GM18499 (cell line): ENCODE results near the gene CEMIP.

ENCODE experiments used
- ATAC-seq: cut with Tn5 transposase; IDR thresholded peaks from one replicate; pipeline ENCODE4 v1.9.1; 2021; ENCODE audit warnings: moderate number of reproducible peaks; ENCODE audit not compliant: insufficient read depth, unreplicated experiment

The CEMIP gene

DNA sequence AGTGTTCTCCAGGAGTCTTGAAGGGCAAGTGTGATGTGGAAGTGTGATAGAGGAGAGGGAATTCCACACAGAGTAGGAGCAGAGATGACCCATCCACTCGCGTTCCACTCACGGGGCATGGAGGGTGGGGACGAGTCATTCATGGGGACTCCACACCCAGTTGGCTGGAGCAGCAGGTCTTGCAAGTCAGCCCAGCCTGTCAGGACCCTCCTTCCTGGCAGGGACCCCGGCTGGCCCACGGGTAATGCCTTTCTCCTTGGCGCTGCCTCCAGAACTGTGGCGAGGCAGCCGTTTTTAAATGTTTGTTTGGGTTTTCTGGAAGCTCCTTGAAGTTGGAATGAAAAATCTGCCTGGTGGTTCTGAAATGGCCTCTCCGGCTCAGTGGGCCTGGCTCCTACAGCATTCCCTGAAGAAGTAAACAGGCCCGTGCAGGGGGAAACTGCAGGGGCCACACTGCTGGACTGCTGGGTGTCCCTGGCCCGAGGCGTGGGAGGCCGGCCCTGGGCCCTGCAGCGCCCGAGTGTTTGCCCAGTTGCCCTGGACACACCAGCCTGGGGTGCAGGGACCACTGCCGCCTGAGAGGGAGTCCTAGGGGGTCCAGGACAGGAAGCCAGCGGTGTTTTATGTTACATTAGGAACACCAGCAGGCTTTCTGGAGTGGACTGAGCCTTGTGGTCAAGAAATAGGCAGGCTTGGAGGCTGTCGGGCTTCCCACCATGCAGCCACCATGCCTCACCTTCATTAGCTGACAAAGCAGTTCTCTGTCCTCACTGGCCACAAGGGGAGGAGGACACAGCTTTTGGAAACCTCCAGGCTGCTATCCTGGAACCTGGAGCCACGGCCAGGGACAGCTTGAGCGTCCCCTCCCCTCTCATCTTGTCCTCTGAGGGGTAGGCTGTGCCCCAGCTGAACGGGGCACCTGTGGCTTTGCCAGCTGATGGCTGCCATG is 61.3 kb downstream of the CEMIP start:
- no peak for ATAC-seq

DNA sequence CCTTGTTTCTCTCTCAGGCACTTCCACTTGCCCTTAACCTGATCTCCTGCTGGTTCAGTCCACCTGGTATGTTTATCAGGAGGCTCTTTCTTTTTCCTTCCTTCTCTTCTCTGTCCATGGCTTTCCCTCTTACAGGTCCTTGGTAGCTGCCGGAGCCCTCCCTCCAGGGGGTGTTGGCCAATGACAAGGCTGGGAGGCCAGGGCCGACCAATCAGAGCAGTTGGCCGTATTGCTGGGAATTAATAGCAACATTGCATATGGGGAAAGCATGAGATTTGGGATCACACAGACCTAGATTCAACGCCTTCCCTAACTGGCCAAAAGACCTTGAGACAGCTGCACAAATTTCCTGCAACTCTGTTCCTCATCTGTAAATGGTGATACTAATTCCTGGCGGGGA is 62.4 kb downstream of the CEMIP start:
- no peak for ATAC-seq

DNA sequence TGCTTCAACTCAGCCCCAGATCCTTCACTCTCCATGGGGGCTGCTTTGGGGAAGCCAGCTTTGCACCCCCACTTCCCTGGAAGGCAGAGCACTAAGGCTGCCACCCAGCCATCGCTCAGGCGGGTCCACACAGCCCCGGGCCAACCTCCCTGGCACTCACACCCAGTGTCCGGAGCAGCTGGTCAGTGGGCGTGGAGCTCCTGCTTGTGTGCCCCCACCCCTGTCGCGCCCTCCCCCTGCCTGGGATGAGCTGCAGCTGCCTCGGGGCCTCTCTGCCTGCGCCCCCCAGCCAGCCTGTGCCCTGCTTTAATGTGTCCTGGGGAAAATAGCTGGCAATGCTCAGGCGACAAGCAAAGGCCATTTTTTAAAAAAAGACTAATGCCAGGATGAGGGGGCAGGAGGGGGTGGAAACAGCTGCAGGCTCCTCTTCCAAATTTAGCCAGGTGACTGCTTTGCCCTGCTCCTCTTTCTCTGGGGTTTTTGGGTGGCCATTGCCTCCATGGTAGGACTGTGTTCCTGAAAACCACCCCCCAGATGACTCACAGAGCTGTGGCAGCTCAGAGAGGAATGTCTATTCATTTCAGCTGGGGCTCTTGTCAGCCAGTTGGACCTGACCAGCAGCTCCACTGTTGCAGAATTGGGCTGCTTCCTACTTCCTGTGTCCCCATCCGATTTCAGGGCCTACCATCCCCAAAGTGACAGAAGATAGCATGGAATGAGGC is 65.0 kb downstream of the CEMIP start:
- no peak for ATAC-seq

DNA sequence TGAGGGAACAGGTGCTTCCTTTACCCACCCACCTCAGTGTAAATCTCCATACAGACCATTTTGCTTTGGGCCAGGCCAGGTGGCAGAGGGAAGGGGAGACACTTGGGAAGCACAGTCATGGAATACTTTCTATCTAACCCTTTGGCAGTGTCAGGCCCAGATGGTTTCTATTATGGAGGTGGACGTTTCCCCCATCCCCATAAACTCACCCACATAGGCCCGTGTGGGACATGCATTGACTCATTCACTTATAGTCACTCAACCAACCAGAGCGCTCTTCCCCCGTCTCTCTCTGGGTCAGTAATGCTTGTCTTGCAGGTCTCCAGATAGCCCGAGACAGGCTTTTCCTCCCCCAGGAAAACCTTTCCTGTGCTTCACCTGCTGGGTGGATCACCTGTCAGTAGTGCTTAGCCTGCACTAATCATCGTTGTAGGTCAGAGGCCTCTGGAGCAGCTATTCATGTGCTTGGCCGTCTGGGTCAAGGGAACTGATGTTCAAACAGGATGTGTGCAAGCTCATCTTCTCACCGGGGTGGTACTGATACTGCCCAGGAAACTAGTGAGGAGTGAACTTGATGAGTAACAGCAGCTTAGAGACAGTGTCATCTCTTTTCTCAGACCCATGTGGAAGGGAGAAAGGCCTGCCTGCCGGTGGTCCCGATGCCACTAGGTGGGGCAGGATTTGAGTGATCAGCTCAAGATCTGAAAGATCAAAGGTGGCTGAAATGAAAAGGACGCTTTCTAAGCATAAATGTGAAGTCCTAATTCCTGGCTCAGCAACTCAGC is 67.1 kb downstream of the CEMIP start:
- no peak for ATAC-seq

DNA sequence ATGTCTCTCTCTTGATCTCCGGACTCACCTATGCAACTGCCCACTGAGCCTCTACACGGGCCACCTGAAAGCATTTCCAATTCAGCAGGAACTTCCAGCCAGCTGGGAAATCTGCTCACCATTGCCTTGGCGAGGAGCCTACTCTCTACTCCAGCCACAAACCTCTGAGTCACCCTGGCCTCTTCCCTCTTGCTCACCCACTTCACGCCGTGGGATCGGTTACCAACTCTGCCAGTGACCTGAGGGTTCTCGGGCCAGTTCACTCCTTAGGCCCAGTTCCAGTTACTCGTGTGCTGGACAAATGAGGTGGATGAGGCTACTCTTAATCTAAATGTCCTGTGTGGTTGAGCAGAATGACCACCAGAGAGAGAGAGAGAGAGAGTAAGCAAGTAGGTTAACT is 70.1 kb downstream of the CEMIP start:
- no peak for ATAC-seq

DNA sequence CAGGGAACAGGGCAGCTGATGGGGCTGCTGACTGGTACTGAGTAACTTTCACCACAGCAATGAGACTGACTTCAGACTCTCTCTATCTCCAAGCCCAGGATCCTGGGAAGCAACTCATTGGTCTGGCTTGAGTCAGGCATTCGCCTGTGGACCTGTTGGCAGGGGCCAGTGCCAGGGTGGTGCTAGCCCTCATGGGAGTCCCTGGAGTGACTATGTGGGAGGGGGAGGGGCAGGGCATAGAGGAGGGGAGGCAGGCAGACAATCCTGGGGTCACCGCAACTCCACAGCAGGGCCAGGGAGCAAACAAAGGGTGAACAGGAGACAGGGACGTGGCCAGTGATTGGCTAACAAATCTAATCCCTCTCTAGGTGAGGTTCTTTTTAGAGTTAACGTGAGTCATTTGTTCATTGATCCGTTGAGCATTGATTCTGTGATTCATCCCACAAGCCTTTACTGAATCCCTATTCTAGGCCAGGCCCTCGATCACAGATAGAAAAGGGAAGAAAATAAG is 71.8 kb downstream of the CEMIP start:
- no peak for ATAC-seq

DNA sequence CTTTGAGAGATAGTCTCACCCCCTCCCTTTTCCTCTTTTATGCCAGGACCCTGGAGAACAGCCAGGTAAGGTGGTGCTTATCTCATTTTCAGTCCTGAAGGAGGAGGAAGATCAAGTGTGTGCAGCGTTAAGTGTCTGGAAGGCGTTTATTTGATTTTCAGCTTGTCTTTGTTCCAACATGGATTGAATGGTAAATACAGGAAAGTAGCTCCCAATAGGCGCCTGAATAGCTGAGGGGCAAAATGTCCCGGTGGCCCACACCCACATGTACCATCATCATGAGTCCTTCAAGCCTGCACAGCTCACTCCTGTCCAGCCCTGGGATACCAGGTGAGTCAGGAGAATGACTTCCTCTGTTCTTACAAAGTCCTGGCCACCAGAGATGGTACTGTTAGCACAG is 73.5 kb downstream of the CEMIP start:
- no peak for ATAC-seq

DNA sequence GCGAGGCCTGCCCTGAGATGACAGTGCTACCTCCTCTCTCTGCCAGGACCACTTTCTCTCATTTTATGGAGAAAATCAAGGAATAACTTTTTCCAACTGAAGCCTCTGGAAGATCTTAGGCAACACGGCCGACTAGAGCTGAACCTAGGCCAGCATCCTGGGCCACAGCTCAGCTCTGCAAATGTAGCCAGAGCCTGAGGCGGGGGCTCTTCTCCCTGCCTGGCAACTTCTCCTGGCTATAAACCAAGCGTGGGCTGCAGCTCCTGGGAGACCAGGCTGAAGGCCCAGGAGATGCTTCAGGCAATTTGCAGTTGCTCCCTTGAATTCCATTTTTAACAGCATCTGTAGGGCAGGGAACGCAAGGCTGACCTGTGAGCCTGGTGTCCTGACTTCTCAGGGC is 74.9 kb downstream of the CEMIP start:
- ATAC-seq: no peak

DNA sequence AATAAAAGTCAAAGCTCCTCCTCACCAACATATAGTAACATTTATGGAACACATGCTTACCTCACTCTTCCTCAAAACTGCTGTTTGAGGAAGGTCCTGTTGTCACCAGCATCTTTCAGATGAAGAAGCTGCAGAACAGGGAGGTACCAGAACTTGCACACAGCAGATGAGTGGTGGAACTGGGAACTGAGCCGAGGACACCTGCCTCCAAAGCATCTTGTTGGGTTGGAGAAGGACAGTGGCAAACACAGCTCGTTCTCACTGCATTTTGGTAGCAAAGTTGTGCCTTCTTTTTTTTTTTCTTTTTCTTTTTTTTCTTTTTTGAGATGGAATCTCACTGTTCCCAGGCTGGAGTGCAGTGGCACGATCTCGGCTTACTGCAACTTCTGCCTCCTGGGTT is 76.0 kb downstream of the CEMIP start:
- ATAC-seq: no peak

DNA sequence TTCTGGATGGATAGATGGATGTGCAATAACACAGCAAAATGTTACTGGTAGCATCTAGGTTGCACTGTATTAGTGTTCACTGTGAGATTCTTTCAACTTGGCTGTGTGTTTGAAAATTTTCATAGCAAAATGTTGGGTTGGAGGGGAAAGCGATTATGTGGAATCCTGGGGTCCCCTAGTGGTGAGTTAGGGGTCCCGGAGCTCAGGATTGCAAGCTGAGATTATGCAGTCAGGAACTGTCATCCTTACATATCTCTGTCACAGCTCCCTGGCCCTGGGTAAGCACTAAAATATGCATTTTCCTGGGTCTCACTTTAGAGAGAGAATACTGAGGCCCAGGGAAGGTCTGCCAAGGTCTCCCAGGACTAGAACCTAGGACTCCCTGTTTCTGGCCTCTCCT is 77.2 kb downstream of the CEMIP start:
- ATAC-seq: no peak

DNA sequence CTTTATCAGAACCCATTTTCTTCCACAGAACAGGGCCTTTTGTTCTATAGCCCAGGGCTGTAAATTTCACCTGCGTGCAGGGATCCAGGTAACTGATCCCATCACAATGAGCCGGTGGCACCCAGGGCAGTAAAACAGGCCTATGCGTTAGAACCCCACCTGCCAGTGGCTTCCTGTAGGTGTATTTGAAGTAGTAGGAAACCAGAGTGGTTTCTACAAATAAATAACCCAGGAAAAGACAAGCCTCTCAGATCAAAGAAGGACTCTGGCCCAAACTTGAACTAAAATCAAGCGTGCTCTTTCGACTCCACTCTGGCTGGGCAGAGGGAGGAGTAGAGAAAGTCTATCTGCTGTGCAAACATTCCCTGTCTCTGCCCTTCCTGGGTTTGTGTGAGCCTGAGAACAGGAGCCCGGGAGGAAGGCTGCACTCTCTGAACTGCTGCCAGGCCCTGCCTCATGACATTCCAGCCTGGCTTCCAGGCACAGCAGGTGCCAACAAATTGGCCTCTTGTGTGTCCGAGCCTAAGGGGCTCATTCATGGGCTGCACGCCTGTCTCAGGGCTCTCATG is 77.7 kb downstream of the CEMIP start:
- ATAC-seq: no peak

DNA sequence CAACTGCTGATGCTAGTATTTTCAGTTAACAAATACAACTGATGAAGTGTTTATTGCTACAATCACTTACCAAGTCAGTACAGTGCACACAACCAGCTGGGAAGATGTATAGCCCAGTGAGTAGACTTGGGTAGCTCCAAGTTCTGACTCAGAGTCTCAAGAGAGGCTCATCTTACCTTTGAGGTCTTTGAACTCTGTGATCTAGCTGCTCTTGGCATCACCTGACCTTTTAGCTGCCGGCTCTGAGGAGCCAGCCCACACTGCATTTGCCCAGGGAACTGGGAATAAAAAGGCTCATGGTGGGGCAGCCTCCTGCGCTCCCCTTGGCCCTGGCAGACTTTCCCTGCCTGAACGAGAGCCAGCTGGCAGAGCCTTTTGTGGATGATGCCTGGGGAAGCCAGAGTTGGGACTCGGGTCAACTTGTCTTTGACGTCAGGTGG is 82.6 kb downstream of the CEMIP start:
- ATAC-seq: no peak

DNA sequence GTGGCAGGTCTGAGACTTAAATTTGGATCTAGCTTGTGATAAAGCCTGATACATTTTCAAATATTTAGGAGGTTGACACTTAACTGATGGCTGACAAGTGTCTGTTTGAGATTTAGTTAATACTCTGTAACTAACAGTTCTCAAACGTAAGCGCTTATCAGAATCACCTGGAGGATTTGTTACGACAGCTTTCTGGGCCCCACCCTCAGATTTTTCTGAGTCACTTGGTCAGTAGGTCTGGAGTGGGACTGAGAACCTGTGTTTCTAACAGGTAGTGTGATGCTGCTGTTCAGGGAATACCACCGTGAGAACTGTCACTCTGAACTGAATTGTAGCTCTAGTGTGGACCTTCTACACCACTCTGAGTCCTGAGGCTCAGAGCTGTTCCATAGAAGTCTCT is 85.5 kb downstream of the CEMIP start:
- ATAC-seq: no peak

DNA sequence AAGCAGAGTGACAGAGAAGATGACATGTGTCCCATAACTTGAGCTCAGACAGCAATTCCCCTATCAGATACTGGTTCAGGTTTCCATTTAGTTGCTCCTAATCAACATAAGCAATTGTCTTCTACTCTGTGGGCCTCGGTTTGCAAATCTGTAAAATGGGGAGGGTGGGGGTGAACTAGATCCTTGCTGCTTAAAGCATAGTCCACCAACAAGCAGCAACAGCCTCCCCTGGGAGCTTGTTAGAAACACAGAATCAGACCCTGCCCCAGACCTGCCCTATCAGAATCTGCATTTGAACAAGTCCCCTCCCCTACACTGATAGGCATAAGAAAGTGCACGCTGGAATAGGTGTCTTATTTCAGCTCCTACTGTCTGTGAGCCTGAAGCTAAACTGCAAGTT is 87.8 kb downstream of the CEMIP start:
- ATAC-seq: no peak

DNA sequence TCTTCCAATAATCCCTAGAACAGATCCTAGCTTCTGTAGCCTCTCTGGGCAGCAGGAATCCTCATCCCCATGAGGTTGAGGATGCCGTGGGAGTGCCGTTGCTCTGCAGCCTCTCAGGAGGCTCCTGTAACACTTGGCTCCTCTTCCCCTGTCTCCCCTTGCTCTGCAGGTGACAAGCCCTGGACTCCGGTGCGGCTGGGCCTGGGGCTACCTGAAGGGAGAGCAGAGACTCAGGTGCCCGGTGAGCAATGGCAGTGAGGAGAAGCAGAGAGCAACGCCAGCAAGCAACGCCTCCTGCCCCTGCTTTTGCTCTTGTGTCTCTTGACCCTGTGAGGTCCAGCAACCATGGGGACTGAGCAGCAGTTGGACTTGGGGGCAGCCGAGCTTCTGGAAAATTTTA is 91.2 kb downstream of the CEMIP start:
- ATAC-seq: no peak

DNA sequence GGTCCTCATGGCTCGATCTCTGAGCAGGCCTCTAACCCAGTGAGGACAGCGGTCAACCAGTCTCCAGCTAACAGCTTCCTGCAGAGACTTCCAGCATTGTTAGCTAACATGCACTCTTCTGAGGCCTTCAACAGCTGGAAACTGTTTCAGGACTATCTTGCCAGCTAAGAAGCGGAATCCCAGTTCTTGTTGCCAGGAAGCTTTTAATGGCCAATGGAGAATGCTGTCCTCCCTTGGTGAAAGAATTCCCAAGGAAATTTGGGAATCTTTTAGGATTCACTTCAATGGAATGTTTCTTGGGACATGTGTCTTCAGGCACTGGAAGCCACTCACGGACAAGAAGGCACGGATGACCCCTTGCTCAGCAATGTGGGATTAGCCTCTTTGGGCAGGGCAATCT is 91.7 kb downstream of the CEMIP start:
- ATAC-seq: no peak

DNA sequence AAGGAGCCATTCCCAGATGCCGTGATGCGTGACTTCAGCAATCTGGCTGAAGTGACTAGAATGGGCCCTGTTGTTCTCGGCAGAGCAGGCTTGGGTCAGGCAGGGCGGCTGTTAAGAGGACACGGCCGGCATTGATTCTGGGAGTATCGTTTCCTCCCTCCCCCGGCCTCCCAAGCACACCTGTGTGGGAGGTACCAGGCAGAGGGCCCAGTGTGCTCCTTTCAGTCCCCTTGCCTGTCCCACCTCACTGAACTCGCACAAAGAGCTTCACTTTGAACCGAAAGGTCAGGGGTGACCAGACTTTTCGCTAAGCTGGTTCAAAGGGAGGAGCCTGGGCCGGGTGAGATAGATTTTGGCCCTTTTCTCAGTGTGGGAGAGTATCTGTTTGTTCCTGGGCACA is 92.7 kb downstream of the CEMIP start:
- ATAC-seq: no peak

DNA sequence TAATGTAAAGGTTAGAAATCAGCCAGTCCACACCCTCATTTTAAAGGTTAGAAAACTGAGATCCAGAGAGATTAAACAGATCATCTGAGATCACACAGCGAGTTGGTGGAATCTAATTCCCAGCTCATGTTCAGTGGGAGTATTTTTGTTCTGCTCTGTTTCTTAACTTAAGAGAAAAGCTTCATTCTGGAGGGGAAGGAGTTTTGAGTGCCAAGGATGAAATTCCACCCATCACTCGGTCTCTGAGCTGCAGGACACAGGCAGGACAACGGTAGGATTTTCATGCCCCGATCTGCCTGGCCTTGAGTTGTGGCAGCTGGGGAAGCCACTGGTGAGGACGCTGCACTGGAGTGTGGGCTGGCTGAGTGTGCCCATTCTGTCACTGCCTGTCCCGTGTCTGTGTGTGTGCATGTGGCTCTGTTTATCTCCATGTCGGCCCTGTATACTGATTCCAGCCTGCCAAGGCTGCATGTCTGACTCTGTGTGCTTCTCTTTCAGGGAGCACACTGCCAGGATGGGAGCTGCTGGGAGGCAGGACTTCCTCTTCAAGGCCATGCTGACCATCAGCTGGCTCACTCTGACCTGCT is 94.3 kb downstream of the CEMIP start:
- ATAC-seq: no peak

DNA sequence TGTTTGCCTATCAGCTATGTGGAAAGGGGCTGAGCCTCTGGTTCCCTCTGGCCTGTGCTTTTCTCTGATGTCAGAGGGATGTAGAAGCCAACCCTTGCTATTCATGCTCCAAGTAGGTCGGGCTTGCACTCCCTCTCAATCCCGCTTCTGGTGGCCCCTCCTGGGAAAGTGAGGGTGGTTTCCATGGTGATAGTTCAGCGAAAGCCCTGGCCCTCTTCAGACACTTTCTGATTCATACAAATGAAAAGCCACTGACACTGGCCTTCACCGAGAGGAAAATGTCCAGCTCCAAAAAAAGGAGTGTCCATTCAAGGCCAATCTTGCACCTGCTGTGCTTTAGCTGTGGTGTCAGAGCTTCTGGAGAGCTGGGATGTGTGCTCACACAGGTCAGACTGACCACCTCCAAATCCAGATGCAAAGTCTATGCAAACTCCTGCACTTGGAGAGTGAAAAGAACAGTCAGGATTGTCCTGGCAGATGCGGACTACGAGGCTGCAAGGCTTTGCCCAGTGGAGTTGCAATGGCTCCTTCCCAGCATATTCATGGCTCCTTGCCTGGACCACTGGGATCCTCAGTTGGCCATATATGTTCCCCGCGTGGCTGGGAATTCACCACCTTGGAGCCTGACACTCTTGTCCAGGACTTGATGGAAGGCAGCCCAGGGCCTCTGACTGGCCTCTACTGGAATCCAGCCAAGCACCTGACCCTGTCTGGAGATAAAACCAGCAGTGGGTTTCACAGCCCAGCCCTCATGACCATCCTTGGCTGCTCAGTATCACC is 96.6 kb downstream of the CEMIP start:
- ATAC-seq: no peak
